B cell (primary cell): Measurements from ENCODE around the gene TMEM116. TPM values are rescaled to one million over a fixed set of nuclear protein-coding genes. Genes with fewer than 3 reads are reported as not detected.

Source experiments
- ATAC-seq: fragments of 200-7000 bp; cut with Tn5 transposase; one replicate; pipeline ENCODE4 v1.10.0; 2021; ENCODE audit warnings: low read depth, mild to moderate bottlenecking, moderate number of reproducible peaks, moderate library complexity
- CTCF ChIA-PET: fragments of 350-600 bp; sonication (Branson Sonifier 250); formaldehyde crosslinking; loops from one replicate; lab custom pipeline; 2021; ENCODE audit warnings: antibody characterized with exemption, inconsistent platforms; lab: Charles Lee
- POLR2A ChIA-PET: fragments of 350-600 bp; sonication (Branson Sonifier 250); formaldehyde crosslinking; loops from one replicate; lab custom pipeline; 2021; ENCODE audit warnings: antibody characterized with exemption; lab: Charles Lee
- DNase-seq: peaks from one replicate; pipeline ENCODE4 v3.0.0; 2013
- H2AFZ ChIP-seq: 2 replicates; pipeline ENCODE4 v1.6.1; 2012; ENCODE audit warnings: mild to moderate bottlenecking, low read depth, low read length; ENCODE audit not compliant: insufficient read depth, poor library complexity, severe bottlenecking
- H3K27ac ChIP-seq, 2 donors: 1 replicate in 1 of 2; 2 replicates in 1 of 2; pipeline ENCODE4 v1.5.1; 2012 to 2013; ENCODE audit warnings: low read length in 2 of 2, mild to moderate bottlenecking in 2 of 2, moderate library complexity in 1 of 2
- H3K27me3 ChIP-seq, 4 experiments: fragments of 200-600 bp in 1 of 4; sonication (generic) in 1 of 4; replicated peaks in 1 of 4; 1 replicate in 2 of 4; 2 replicates in 2 of 4; pipeline versions ENCODE4 v1.6.1 to v1.7.0; 2013 to 2016; ENCODE audit warnings: low read length in 3 of 4, mild to moderate bottlenecking in 2 of 4, mixed read lengths in 1 of 4, moderate library complexity in 1 of 4; ENCODE audit not compliant: insufficient read depth in 4 of 4, control insufficient read depth in 3 of 4; ENCODE audit errors: control extremely low read depth in 1 of 4
- H3K36me3 ChIP-seq, 2 experiments: replicated peaks in 1 of 2; 1 replicate in 1 of 2; 2 replicates in 1 of 2; pipeline versions ENCODE4 v1.6.1 to v1.7.1; 2013; ENCODE audit warnings: low read length in 1 of 2; ENCODE audit not compliant: insufficient read depth in 2 of 2, control insufficient read depth in 1 of 2; ENCODE audit errors: control extremely low read depth in 1 of 2, extremely low read depth in 1 of 2
- H3K4me1 ChIP-seq, 2 donors: fragments of 200-600 bp in 1 of 2; sonication (generic) in 1 of 2; 1 replicate in 1 of 2; 2 replicates in 1 of 2; pipeline versions ENCODE4 v1.5.1 to v1.6.1; 2013 to 2017; ENCODE audit warnings: low read length in 2 of 2; ENCODE audit not compliant: control insufficient read depth in 2 of 2, insufficient read depth in 2 of 2
- H3K4me2 ChIP-seq: replicated peaks from 2 replicates; pipeline ENCODE3; 2012; ENCODE audit warnings: mild to moderate bottlenecking, low read depth, low read length; ENCODE audit not compliant: poor library complexity, severe bottlenecking
- H3K4me3 ChIP-seq, 5 experiments: fragments of 200-600 bp in 1 of 5; sonication (generic) in 1 of 5; 1 replicate in 3 of 5; 2 replicates in 2 of 5; pipeline versions ENCODE4 v1.5.1 to v1.7.0; 2011 to 2016; ENCODE audit warnings: low read length in 4 of 5, mild to moderate bottlenecking in 4 of 5, low read depth in 2 of 5, control low read depth in 1 of 5, moderate library complexity in 1 of 5; ENCODE audit not compliant: insufficient read depth in 1 of 5; ENCODE audit errors: control extremely low read depth in 1 of 5, extremely low read depth in 1 of 5
- H3K79me2 ChIP-seq: fragments of 200-600 bp; sonication (generic); one replicate; pipeline ENCODE4 v1.6.0; 2016; ENCODE audit warnings: low read length; ENCODE audit not compliant: control insufficient read depth, insufficient read depth
- H3K9ac ChIP-seq: fragments of 200-600 bp; sonication (generic); 2 replicates; pipeline ENCODE4 v1.6.1; 2017; ENCODE audit warnings: mild to moderate bottlenecking, low read length, moderate library complexity
- H3K9me3 ChIP-seq, 3 donors: one replicate each; pipeline versions ENCODE4 v1.6.1 to v1.7.1; 2013; ENCODE audit warnings: low read length in 2 of 3; ENCODE audit not compliant: control insufficient read depth in 2 of 3, insufficient read depth in 1 of 3; ENCODE audit errors: control extremely low read depth in 1 of 3
- H4K20me1 ChIP-seq: 2 replicates; pipeline ENCODE4 v1.6.0; 2012; ENCODE audit warnings: mild to moderate bottlenecking, low read length; ENCODE audit not compliant: insufficient read depth, control insufficient read depth, poor library complexity, severe bottlenecking
- H3K27ac Mint-ChIP-seq: one replicate; pipeline ENCODE4 v1.8.0; 2021; ENCODE audit warnings: mixed read lengths
- H3K27me3 Mint-ChIP-seq: one replicate; pipeline ENCODE4 v1.8.0; 2021; ENCODE audit warnings: mixed read lengths
- H3K4me1 Mint-ChIP-seq: one replicate; pipeline ENCODE4 v1.8.0; 2021; ENCODE audit warnings: mixed read lengths
- H3K4me3 Mint-ChIP-seq: one replicate; pipeline ENCODE4 v1.8.0; 2021; ENCODE audit warnings: mixed read lengths
- H3K9me3 Mint-ChIP-seq: one replicate; pipeline ENCODE4 v1.8.0; 2022; ENCODE audit warnings: mixed read lengths; ENCODE audit not compliant: insufficient read depth
- EZH2 ChIP-seq: IDR thresholded peaks from 2 replicates; pipeline ENCODE4 v1.6.1; 2012; ENCODE audit warnings: borderline replicate concordance, low read depth, mild to moderate bottlenecking, moderate library complexity, low read length; ENCODE audit not compliant: insufficient read depth, poor library complexity, severe bottlenecking
- WGBS: methylation state at CpG from one replicate; pipeline ENCODE4 v1.1.5; 2013; ENCODE audit warnings: missing lambda C conversion rate; ENCODE audit not compliant: insufficient coverage; 5-methylcytosine and 5-hydroxymethylcytosine counted together
- intact Hi-C: fragments of 100-400 bp; cut with micrococcal nuclease; formaldehyde crosslinking; loops from one replicate; pipeline ENCODE4 v1.10.0; 2022
- polyA plus RNA-seq: library from polyadenylated mRNA; depleted of rRNA; stranded (reverse); fragments of >200 nt; gene quantifications from 2 replicates; pipeline ENCODE4 v1.2.3, GENCODE V29; 2012
- total RNA-seq, 2 donors: library from RNA; stranded (reverse); fragments of 120-200 nt in 1 of 2; gene quantifications; 1 replicate in 1 of 2; 2 replicates in 1 of 2; pipeline versions ENCODE4 v1.2.3 to v1.2.4, GENCODE V29; 2013 to 2022
- TF ChIP-seq, protein P1 (sequence below): fragments of 200-600 bp; IDR thresholded peaks from one replicate; pipeline ENCODE4 v1.8.0; 2022; ENCODE audit warnings: antibody characterized with exemption, mild to moderate bottlenecking

TMEM116 gene
- total and polyA plus RNA-seq, 2 donors (not counting 1 experiment from before 2014, with no cell fraction given): 7.9 to 11.7 TPM

DNA sequence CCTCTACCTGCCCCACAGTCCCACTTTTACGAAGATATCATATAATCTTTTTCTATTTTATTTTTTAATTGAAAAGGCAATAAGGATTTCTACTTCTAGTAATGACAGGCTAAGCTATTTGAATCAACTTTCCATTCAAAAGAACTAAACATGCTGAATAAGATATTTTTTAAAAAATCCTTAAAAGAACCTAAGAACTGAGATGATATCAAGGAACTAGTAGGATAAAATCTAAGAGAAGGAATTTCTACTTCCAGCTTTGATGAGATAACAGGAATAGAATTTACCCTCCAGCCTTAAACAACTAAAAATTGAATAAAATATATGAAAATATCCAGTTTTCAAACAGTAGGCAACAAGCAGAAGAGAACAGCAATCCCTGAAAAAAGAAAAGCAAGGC is 69.0 kb downstream of the TMEM116 start:
- intact Hi-C loops: loop anchor here (10.0 kb wide), 1 partner anchor 211 kb away; no protein-coding TSS in a partner anchor
- DNase-seq (no peak), ATAC-seq (no peak)
- H3K4me3 Mint-ChIP-seq: no peak overlapping the region
- no peak overlapping the region for H3K27ac Mint-ChIP-seq
- no peaks in the 10 kb centered on the region for H3K27me3 ChIP-seq
- H2AFZ ChIP-seq: no peak overlapping the region
- no peaks in the 10 kb centered on the region for H3K4me1 ChIP-seq
- no peak overlapping the region for H3K9ac ChIP-seq
- no peak overlapping the region for H3K4me3 ChIP-seq
- H3K36me3 ChIP-seq: no peaks in the 10 kb centered on the region
- no CpG with 5 or more reads among the region's 1 CpG for WGBS
- H3K79me2 ChIP-seq: peaks cover 3% of the 10 kb centered on the region
- no peak overlapping the region for H3K27ac ChIP-seq
- no peaks in the 10 kb centered on the region for H3K9me3 Mint-ChIP-seq
- H3K4me2 ChIP-seq: no peak overlapping the region
- no peaks in the 10 kb centered on the region for H3K4me1 Mint-ChIP-seq
- ChIA-PET POLR2A (interaction anchor here (1.6 kb wide), 1 partner anchor 69 kb away, joined by 6 read pairs; the partner anchor contains the start of genes ERP29 and TMEM116), CTCF (interaction anchor here (0.6 to 3.4 kb wide), 8 partner anchors 48 to 444 kb away, joined by 3 to 26 read pairs (median 6); partner anchors contain the start of genes ERP29 and TMEM116)
- H3K9me3 ChIP-seq: no peaks in the 10 kb centered on the region
- H3K27me3 Mint-ChIP-seq: no peaks in the 10 kb centered on the region
- TF ChIP-seq, protein P1, sequence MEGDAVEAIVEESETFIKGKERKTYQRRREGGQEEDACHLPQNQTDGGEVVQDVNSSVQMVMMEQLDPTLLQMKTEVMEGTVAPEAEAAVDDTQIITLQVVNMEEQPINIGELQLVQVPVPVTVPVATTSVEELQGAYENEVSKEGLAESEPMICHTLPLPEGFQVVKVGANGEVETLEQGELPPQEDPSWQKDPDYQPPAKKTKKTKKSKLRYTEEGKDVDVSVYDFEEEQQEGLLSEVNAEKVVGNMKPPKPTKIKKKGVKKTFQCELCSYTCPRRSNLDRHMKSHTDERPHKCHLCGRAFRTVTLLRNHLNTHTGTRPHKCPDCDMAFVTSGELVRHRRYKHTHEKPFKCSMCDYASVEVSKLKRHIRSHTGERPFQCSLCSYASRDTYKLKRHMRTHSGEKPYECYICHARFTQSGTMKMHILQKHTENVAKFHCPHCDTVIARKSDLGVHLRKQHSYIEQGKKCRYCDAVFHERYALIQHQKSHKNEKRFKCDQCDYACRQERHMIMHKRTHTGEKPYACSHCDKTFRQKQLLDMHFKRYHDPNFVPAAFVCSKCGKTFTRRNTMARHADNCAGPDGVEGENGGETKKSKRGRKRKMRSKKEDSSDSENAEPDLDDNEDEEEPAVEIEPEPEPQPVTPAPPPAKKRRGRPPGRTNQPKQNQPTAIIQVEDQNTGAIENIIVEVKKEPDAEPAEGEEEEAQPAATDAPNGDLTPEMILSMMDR: no peak
- TF ChIP-seq EZH2: no peak
- no peaks in the 10 kb centered on the region for H4K20me1 ChIP-seq

DNA sequence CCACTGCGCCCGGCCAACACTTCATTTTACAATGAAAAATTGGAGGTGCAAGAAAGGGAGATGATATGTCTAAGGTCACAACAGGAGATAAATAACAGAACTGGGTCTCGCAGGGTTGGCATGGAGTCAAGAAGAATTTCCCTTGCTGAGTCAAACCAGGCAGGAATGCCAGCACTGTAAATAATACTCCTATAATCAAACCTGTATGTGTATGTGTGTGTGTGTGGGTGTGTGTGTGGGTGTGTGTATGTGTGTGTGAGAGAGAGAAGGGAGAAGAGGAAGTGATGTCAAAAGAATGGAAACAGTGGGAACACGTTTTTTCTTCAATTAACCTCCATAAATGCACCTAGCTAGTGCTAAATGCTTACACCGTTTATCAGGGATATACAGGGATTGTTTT is 70.4 kb downstream of the TMEM116 start:
- Histone ChIP-seq H3K27me3 (no peaks in the 10 kb centered on the region), H4K20me1 (no peaks in the 10 kb centered on the region), H3K4me3 (no peak overlapping the region), H3K4me2 (no peak overlapping the region), H3K9ac (no peak overlapping the region), H3K9me3 (no peaks in the 10 kb centered on the region), H3K4me1 (no peaks in the 10 kb centered on the region), H3K79me2 (no peaks in the 10 kb centered on the region), H3K36me3 (no peaks in the 10 kb centered on the region), H3K27ac (no peak overlapping the region), H2AFZ (no peak overlapping the region)
- Mint-ChIP-seq H3K27me3 (no peaks in the 10 kb centered on the region), H3K4me1 (no peaks in the 10 kb centered on the region), H3K4me3 (no peak overlapping the region), H3K27ac (no peak overlapping the region), H3K9me3 (no peaks in the 10 kb centered on the region)
- intact Hi-C loops: loop anchor here (10.0 kb wide), 1 partner anchor 212 kb away; no protein-coding TSS in a partner anchor
- ChIA-PET POLR2A (interaction anchor here (0.6 kb wide), 1 partner anchor 1416 kb away, joined by 4 read pairs; no protein-coding TSS in a partner anchor), CTCF (interaction anchor here (1.3 to 1.8 kb wide), 3 partner anchors 78 to 233 kb away, joined by 3 to 4 read pairs (median 4); no protein-coding TSS in a partner anchor)
- TF ChIP-seq EZH2: no peak
- TF ChIP-seq, protein P1: no peak
- DNase-seq: no peak
- no peak for ATAC-seq
- WGBS: 100% methylated on average over 1 of the region's 5 CpGs
